PFSK-1 (cell line): ENCODE results near the gene FBH1.

Source experiments
- FOXP2 ChIP-seq: optimal IDR thresholded peaks from 2 replicates; pipeline ENCODE3; 2011; ENCODE audit warnings: borderline replicate concordance, control low read depth, inconsistent platforms; ENCODE audit not compliant: insufficient read depth; ENCODE audit errors: extremely low read length, extremely low read depth
- POLR2AphosphoS5 ChIP-seq: IDR thresholded peaks from 2 replicates; pipeline ENCODE4 v1.6.1; 2012; ENCODE audit warnings: low read depth, mild to moderate bottlenecking, control low read depth, low read length, moderate library complexity
- SIN3A ChIP-seq: IDR thresholded peaks from 2 replicates; pipeline ENCODE4 v1.6.1; 2012; ENCODE audit warnings: mild to moderate bottlenecking, low read length, moderate library complexity, borderline replicate concordance; ENCODE audit not compliant: insufficient read depth
- TAF1 ChIP-seq: IDR thresholded peaks from 2 replicates; pipeline ENCODE4 v1.6.1; 2012; ENCODE audit warnings: low read length, control low read depth, borderline replicate concordance; ENCODE audit not compliant: insufficient read depth
- TF ChIP-seq, protein P1 (sequence below), 2 experiments: IDR thresholded peaks; 2 replicates each; pipeline versions ENCODE4 v1.6.1 to v1.8.0; 2011 to 2012; ENCODE audit warnings: low read depth in 2 of 2, low read length in 2 of 2, control low read depth in 1 of 2, inconsistent platforms in 1 of 2, mild to moderate bottlenecking in 1 of 2, moderate library complexity in 1 of 2; ENCODE audit not compliant: insufficient read depth in 1 of 2

Gene FBH1

DNA sequence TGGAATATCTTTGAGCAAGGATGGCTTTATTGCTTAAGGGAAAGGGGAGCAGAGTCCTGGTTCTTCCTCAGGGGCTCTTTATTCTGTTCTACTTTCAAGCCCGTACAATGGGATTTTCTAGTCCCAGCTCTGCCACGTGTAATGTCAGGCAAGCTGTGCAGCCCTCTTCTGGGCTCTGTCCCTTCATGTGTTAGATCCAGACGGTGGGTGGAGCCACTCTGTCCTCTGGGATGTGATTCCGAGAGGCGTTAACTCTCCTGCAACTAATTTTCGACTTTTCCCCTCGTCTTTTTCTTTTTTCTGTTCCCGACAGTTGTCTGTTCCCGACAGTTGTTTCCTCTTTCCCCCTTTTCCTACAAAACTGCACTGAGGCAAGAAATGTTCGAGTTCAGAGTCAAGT is 34.8 kb downstream of the FBH1 start:
- TF ChIP-seq, protein P1, sequence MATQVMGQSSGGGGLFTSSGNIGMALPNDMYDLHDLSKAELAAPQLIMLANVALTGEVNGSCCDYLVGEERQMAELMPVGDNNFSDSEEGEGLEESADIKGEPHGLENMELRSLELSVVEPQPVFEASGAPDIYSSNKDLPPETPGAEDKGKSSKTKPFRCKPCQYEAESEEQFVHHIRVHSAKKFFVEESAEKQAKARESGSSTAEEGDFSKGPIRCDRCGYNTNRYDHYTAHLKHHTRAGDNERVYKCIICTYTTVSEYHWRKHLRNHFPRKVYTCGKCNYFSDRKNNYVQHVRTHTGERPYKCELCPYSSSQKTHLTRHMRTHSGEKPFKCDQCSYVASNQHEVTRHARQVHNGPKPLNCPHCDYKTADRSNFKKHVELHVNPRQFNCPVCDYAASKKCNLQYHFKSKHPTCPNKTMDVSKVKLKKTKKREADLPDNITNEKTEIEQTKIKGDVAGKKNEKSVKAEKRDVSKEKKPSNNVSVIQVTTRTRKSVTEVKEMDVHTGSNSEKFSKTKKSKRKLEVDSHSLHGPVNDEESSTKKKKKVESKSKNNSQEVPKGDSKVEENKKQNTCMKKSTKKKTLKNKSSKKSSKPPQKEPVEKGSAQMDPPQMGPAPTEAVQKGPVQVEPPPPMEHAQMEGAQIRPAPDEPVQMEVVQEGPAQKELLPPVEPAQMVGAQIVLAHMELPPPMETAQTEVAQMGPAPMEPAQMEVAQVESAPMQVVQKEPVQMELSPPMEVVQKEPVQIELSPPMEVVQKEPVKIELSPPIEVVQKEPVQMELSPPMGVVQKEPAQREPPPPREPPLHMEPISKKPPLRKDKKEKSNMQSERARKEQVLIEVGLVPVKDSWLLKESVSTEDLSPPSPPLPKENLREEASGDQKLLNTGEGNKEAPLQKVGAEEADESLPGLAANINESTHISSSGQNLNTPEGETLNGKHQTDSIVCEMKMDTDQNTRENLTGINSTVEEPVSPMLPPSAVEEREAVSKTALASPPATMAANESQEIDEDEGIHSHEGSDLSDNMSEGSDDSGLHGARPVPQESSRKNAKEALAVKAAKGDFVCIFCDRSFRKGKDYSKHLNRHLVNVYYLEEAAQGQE (IDR thresholded peaks at IDR 0.05; ENCODE audit: insufficient read depth in 1 of 2, low read depth in 2 of 2, low read length in 2 of 2): no peak
- TF ChIP-seq TAF1 (no peak), SIN3A (no peak), POLR2AphosphoS5 (no peak), FOXP2 (no peak)

DNA sequence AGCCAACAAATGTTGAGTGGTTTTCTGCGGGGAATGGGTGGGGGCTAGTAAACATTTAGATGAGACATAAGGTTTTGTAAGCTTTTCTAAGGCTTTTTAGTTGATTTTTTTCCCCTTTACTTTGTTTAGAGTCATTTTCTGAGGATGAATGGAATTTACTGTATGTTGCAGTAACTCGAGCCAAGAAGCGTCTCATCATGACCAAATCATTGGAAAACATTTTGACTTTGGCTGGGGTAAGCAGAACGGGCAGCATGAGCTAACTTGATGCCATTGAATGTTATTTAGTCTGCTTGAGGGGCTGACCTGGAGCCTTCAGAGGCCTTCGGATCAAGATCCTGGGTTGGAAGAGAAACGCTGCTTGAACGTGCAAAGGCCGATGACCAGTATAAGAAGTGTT is 37.3 kb downstream of the FBH1 start:
- no peak for TF ChIP-seq SIN3A
- no peak for TF ChIP-seq FOXP2
- TF ChIP-seq, protein P1 (IDR thresholded peaks at IDR 0.05; ENCODE audit: insufficient read depth in 1 of 2, low read depth in 2 of 2, low read length in 2 of 2): no peak
- TF ChIP-seq POLR2AphosphoS5: no peak
- TF ChIP-seq TAF1: no peak

DNA sequence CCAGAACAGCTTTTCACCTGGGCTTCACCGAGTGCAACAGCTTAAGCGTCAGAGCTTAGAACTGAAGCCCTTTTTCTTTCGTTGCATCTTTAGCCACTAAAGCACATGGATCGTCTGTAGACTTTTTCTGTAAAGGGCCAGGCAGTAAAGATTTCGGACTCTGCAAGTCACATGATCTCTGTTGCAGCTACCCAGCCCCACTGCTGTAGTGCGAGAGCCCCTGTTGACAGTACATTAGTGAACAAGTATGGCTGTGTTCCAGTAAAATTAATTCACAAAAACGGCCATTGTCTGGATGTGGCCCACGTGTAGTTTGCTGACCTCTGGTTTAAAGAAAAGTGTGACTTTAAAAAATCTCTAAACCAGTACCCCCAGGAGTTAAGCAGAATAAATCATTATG is 39.4 kb downstream of the FBH1 start:
- TF ChIP-seq FOXP2: no peak
- TF ChIP-seq POLR2AphosphoS5: no peak
- no peak for TF ChIP-seq SIN3A
- no peak for TF ChIP-seq TAF1
- TF ChIP-seq, protein P1 (IDR thresholded peaks at IDR 0.05; ENCODE audit: insufficient read depth in 1 of 2, low read depth in 2 of 2, low read length in 2 of 2): no peak

DNA sequence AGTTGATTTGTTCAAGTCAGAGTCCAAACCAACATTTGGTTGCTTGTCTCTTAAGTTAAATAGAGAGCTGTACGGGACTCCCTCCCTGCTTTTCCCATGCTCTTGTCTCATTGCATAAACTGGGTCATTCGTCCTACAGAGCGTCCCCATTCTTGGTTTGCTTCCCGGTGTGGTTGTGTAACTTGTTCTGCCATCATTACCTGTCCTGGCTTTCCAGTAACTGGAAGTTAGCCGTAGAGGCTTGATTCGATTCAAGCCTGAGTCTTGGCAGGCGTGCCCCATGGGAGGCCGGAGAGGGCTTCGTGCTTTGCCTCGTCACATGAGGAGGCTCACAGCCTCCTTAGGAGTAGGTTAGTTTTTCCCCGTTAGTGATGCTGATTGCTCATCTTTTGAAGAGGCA is 40.2 kb downstream of the FBH1 start:
- TF ChIP-seq, protein P1 (IDR thresholded peaks at IDR 0.05; ENCODE audit: insufficient read depth in 1 of 2, low read depth in 2 of 2, low read length in 2 of 2): no peak
- TF ChIP-seq TAF1 (no peak), FOXP2 (no peak)

DNA sequence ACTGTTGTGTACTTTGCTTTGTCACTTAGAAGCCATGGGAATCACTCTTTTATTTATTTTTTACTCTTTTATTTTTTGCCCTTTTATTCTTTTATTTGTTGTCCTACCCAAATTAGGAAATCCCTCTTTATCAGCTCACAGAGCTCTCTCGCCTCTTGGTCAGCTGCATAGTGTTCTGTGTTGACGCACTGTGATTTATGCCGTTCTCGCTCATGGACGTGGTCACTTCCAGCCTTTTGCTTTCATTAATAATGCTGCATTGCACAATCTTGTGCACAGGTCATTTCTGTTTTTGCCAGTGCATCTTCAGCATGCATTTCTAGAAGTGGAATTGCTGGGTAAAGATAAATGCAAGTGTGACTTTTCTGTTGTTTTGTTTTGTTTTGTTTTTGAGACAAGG is 42.3 kb downstream of the FBH1 start:
- TF ChIP-seq, protein P1 (IDR thresholded peaks at IDR 0.05; ENCODE audit: insufficient read depth in 1 of 2, low read depth in 2 of 2, low read length in 2 of 2): no peak
- TF ChIP-seq FOXP2 (no peak), SIN3A (no peak), TAF1 (no peak), POLR2AphosphoS5 (no peak)
